Endothelial cell of umbilical vein (primary cell): ENCODE results near the gene LST1.

Source experiments
- GATA2 ChIP-seq: IDR thresholded peaks from 2 replicates; pipeline ENCODE4 v1.7.0; 2011; ENCODE audit warnings: low read depth, mild to moderate bottlenecking, moderate library complexity, mixed read lengths, low read length; ENCODE audit not compliant: insufficient read length, insufficient read depth
- JUN ChIP-seq: IDR thresholded peaks from 2 replicates; pipeline ENCODE4 v1.6.1; 2011; ENCODE audit warnings: borderline replicate concordance, low read depth; ENCODE audit not compliant: insufficient read length, insufficient read depth
- POLR2A ChIP-seq: IDR thresholded peaks from 2 replicates; pipeline ENCODE4 v1.6.1; 2012; ENCODE audit warnings: low read depth, mild to moderate bottlenecking, control low read depth, low read length
- POLR2AphosphoS5 ChIP-seq: IDR thresholded peaks from 2 replicates; pipeline ENCODE4 v1.6.1; 2012; ENCODE audit warnings: low read depth, mild to moderate bottlenecking, control low read depth, low read length, moderate library complexity; ENCODE audit not compliant: insufficient read depth
- TF ChIP-seq, protein P1 (sequence below), 2 donors: IDR thresholded peaks; 1 replicate in 1 of 2; 2 replicates in 1 of 2; pipeline ENCODE4 v1.5.1; 2011; ENCODE audit warnings: low read length in 2 of 2, mild to moderate bottlenecking in 2 of 2, moderate library complexity in 2 of 2, control low read depth in 1 of 2, inconsistent platforms in 1 of 2, low read depth in 1 of 2; ENCODE audit not compliant: insufficient read depth in 1 of 2; ENCODE audit errors: extremely low read depth in 1 of 2

DNA sequence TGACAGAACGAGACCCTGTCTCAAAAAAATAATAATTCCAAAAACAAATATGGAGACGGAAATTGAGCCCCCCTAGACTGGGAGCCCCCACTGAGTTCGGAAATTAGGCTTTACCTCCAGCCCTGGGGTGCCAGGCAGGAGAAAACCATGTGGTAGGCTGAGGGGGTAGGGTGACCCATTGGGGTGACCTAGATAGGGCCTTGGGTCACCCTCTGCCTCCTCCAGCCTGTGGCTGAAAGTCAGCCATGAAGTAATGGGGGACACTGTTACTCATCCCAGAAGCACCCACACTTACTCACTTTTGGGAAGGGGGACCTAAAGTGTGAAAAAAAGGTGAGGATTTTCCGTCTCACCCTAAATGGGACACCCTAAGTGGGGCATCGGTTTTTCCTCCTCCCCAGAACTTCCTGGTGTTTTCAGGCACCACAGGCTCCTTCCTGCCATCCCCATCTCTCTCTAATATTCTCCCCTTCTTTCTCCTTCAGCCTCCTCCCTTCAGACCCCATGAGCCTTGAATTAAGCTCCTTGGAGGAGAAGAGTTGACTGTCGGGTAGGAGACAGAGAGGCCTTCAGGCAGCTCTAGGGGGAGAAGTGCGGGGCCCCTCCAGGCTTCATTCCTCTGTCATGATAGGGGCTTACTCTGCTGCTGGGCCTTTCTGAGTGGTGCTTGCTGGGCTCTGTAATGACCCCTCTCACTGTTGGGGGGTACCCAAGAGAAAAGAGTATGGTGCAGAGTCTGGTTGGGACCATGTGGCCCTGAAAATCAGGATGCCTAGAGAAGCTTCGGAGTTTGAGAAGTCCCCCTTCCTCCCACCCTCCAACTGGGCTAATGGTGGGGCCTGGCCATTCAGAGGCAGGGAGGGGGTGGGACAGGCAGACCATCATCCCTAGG, 6.3 kb upstream of the LST1 start:
- TF ChIP-seq POLR2A (no peak), POLR2AphosphoS5 (no peak), JUN (no peak), GATA2 (no peak)
- TF ChIP-seq, protein P1, sequence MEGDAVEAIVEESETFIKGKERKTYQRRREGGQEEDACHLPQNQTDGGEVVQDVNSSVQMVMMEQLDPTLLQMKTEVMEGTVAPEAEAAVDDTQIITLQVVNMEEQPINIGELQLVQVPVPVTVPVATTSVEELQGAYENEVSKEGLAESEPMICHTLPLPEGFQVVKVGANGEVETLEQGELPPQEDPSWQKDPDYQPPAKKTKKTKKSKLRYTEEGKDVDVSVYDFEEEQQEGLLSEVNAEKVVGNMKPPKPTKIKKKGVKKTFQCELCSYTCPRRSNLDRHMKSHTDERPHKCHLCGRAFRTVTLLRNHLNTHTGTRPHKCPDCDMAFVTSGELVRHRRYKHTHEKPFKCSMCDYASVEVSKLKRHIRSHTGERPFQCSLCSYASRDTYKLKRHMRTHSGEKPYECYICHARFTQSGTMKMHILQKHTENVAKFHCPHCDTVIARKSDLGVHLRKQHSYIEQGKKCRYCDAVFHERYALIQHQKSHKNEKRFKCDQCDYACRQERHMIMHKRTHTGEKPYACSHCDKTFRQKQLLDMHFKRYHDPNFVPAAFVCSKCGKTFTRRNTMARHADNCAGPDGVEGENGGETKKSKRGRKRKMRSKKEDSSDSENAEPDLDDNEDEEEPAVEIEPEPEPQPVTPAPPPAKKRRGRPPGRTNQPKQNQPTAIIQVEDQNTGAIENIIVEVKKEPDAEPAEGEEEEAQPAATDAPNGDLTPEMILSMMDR (IDR thresholded peaks at IDR 0.05; ENCODE audit: extremely low read depth in 1 of 2, insufficient read depth in 1 of 2, low read depth in 1 of 2, low read length in 2 of 2) = no peak
